ENCODE data around the gene GABBR1.
A peak's percentile ranks its signal among the peaks of the same experiment; 100 is the strongest.
"Not testable (repeated sequence)": the region's sequence is repeated elsewhere in the genome, so short reads cannot be mapped to it uniquely, and the experiment has no call there.

The GABBR1 gene

DNA sequence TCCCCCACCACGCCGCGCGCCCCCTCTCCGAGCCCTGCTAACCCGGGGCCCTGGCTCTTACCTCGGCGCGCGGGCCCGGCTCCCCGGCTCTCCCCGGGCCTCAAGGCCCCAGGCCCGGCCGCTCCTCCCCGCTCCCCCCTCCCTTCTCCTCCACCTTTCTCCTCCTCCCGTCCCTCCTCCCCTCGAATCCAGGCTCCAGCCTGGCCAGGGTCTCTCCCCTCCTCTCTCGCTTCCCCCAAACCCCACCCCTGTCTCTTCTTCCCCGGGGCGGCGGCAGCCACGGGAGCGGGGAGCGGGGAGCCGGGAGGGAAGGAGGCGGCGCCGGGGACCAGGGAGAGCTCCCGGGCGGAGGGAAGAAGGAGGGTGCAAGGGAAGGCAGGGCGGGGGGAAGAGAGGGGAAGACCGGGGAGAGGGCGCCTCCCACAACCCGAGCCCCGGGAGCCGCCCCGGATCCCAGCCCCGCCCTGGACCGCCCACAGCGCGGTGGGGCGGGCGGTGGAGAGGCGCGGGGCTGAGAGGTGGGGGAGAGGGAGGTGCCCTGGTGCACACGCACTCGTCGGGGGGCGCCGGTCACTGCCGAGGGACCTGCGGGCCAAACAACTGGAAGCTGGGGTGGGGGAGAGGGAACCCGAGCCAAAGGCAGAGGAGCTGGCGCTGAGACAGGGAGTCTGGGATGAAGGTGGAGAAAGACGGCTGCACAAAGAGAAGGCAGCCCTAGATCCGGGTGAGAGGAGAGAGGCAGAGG, at the start of gene GABBR1:
Gene GABBR1 (minus strand): TSS at position 395 of the 745 bp plus-strand sequence. CDS start 798 bp downstream, outside the sequence.
- DNase-seq, result peak; percentile 95

DNA sequence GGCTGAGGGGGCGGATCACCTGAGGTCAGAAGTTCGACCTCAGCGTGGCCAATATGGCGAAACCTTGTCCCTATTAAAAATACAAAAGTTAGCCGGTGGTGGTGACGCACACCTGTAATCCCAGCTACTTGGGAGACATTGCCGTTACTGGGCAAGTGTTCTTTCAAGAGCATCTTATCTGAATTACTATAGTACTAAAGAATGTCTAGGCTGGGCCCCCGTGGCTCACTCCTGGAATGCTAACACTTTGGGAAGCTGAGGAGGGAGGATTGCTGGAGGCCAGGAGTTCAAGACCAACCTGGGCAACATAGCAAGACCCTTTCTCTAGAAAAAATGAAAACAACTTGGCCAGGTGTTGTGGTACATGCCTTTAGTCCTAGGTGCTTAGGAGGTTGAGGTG, 48.8 kb upstream of the GABBR1 start:
- no peak for DNase-seq

- no peak for DNase-seq
Measured at GRCh38 chr6:29680904-29681303, 47.9 kb upstream of the GABBR1 start, which contains the start of gene ZFP57. ZFP57 (minus strand) TSS chr6:29681152; CDS start chr6:29677003, 4,149 bp downstream.

- DNase-seq, result no peak
Measured at GRCh38 chr6:29680416-29680815, 47.4 kb upstream of the GABBR1 start.

GRCh38 chr6:29679962-29680361, 47.0 kb upstream of the GABBR1 start:
- DNase-seq, result no peak

DNA sequence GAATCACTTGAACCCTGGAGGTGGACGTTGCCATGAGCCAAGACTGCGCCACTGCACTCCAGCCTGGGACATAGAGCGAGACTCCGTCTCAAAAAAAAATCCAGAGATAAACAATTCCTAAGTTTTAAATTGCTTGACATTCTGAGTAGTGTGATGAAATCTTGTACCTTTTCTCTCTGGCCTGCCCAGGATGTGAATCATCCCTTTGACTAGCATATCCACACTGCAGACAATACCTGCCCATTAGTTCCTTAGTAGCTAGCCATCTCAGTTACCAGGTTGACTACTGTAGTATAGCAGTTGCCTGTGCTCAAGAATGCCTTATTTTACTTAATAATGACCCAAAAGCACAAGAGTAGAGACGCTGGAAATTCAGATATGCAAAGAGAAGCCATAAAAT, 45.1 kb upstream of the GABBR1 start:
- no peak for DNase-seq

DNA sequence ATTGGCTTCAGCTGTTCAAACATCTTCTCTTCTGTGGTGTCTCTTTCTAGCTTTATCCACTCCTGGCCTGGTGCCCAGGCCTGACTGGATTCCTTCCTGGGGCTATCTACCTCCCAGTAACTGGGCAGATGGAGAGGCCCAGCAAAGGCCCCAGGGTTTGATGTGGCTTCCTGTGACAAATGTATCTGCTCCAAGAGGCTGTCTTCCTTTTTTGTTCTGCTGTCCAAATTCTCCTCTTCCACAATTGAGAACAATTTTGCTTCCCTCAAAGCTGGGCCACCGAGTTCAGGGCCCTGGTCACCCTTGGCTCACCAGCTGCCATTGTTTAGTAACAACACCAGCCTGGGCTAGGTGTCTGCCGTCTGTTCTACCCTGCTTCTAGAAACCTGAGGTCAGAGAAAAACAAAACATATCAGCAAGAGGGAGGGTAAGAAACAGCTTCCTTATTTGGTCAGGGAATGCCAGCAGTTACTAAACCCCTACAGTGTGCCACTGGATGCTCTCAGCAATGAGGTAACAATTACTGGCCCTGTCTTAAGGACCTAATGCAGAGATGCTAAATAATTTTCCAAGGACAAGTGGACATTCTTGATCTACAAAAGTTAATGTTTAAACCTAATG, 44.1 kb upstream of the GABBR1 start:
- DNase-seq, result no peak

DNA sequence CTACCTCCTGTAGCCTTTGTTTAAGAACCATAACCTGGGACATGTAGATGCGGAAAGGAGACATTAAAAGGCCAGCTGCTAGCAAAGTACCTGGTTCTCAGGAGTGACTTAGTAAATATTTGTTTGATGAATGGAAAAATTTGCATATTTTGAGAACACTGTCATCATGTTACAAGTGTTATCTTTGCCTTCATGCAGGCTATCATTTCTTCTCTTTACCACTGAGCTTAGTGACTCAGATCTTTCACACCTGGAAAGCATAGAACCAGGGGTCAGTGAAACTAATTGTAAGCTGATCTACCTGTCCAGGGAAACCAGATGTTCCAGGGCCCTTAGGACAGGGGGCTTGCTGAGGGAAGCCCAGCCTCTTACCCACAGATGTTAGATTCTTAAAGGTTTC, 42.6 kb upstream of the GABBR1 start:
- no peak for DNase-seq

DNA sequence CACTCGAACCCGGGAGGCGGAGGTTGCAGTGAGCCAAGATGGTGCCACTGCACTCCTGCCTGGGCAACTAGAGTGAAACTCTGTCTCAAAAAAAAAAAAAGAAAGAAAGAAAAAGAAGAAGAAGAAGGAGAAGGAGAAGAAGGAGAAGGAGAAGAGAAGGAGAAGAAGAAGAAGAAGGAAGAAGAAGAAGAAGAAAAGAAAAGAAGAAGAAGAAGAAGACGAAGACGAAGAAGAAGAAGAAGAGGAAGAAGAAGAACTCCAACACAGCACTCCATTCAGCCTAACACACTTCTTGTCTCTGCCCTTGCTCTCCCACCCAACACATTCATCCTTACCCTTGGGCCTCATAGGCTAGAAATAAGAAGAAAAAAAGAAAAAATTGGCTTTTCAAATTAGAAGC, 41.0 kb upstream of the GABBR1 start:
- no peak for DNase-seq

- DNase-seq, result no peak
Measured at GRCh38 chr6:29673161-29673560, 40.2 kb upstream of the GABBR1 start.

- DNase-seq, result not testable (repeated sequence)
Measured at GRCh38 chr6:29672116-29672515, 39.1 kb upstream of the GABBR1 start.

DNA sequence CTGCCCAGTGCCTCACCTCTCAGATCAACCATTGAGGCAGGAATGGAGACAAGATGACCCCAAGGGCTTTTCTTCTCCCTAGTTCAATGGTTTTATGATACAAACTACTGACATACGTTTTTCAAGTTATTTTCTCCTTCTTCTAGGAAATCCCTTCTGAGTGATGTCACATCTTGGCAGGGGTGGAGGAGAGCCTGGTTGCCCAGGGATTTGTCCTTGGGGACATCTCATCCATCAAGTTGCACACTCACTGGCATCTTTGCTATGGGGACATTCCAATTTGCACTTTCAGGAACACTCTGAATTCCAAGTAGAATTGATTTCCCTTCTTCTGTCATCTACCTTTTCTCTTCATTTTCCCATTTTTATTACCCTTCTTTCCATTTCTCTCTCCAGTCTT, 38.0 kb upstream of the GABBR1 start:
- DNase-seq, result no peak

DNA sequence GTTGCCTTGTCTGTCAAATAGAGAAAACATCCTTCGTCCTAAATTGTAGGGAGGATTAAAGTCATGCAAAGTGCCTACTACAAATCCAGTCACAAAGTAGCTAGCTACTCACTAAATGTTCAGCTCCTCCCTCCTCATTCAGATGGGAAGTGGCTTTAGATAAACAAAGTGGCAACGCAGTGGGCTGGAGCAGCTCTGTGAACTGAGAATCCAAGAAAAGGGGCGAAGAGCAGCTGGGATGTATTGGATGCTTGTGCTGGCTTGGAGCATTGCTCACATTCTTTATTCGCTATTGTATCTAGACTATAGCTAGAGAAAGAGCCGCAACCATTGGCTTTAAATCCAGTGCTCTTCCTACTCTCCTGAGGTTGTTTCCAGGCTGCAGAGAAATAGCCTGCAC, 34.2 kb upstream of the GABBR1 start:
- DNase-seq, result no peak

DNA sequence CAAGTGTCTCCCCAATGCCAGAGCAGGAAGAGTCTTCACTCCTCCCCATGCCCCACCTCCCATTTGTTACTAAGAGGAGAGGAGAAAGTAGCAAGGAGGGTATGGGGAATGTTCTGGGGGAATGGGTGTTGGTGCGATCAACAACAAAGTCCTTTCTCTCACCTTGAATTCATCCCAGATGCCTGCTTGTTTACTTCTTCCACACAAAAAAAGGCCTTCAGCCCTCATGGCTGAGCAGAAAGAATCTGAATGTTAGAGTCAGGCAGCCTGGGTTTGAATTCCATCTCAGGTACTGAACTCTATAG, 33.8 kb upstream of the GABBR1 start:
- DNase-seq, result no peak

GRCh38 chr6:29665942-29666825, 33.2 kb upstream of the GABBR1 start:
- no peak for DNase-seq

DNA sequence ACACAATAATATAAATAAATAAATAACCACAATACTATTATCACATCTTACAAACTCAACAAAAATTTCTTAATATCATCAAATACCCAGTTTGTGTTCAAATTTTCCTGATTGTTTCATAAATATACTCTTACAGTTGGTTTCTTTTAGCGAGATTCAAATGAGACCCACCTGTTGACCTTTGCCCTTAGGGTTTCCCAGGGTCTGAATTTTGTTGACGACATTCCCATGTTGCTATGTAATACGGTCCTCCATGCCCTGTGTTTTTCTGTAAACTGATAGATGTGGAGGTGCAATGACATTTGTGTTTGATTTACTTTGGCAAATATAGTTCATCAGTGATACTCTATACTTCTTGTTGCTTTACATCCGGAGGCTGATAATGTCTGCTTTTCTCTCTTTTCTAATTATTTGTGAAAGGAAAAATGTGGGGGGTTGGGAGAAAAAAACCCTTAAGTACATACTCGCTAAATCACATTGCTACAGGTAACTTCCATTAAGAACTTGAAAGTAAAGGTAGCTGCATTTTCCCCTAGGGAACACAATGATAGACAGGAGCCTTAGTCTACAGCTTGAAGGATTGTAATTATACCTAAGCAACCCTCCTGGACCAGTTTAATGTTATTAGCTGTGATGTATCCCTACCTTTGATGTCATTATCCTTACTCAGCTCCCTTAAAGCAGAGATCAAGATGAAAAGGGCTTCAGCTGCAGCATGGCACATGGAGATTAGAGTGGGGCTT, 30.5 kb upstream of the GABBR1 start:
- no peak for DNase-seq

DNA sequence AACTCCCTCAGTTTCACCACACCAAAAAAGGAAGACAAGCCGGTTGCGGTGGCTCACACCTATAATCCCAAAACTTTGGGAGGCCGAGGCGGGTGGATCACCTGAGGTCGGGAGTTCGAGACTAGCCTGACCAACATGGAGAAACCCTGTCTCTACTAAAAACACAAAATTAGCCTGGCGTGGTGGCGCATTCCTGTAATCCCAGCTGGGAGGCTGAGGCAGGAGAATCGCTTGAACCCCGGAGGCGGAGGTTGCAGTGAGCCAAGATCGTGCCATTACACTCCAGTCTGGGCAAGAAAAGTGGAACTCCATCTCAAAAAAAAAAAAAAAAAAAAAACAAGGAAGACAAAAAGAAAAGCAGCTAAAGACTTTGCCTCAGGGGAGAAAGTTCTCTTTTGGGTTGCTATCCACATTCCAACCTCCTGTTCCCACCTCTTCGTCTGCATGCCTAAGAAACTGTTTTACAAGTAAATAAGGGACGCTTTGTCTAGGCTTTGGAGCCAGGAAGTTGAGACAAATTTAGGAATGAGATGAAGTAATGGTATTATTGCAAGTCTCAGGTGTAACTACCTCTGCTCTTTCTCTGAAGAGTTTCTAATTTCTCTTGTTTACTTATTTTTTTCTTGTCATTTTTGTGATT, 28.6 kb upstream of the GABBR1 start:
- not testable (repeated sequence) for DNase-seq

DNA sequence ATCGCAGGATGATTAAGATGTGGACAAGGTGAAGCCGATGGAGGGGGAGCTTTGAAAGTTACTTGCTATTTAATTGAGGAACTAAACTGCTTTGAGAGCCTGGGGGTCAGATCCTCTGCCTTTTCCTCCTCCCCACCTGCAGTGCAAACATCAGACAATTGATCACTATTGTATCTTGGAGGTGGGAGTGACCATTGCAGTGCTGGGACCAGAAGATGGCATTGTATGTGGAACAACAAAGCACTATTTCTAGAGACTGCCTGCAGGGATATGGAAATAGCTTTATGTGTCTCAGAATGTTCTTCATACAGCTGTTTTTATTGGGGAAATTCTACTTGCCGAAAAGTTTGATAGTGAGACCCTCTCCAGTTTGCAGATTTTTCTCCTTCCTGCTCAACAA, 28.1 kb upstream of the GABBR1 start:
- DNase-seq, result no peak

- DNase-seq, result no peak
Measured at GRCh38 chr6:29656798-29657197, 23.8 kb upstream of the GABBR1 start, which contains the start of gene MOG. MOG (plus strand) TSS chr6:29657092; CDS start chr6:29657210, 118 bp downstream.

- DNase-seq, result no peak
Measured at GRCh38 chr6:29656157-29656556, 23.2 kb upstream of the GABBR1 start.

DNA sequence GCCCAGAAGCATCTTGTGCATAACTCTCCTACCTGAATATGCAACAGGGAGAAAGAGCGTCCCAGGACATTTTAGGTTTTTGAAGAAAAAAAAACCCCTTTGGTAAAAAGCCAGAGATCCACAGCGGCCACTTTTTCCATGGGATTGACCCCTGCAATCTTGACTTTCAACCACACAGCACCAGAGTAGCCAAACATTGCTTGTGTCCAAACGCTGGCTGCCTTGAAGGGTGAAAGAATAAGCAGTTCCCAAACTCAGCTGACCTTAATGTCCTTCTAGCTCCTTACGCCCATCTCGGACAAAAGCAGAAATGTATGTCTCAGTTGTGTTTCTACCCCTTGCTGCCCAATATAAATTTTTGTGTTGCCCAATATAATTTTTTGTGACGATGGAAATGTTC, 22.7 kb upstream of the GABBR1 start:
- no peak for DNase-seq

- DNase-seq, result no peak
Measured at GRCh38 chr6:29653452-29654038, 20.6 kb upstream of the GABBR1 start.
